GM06990 (cell line): ENCODE measurements around the gene TNS1.

Experiments
- DNase-seq: peaks from one replicate; pipeline ENCODE4 v3.0.0-alpha.2; 2011; ENCODE audit not compliant: insufficient read length; ENCODE audit errors: extremely low read depth
- H3K27me3 ChIP-seq: replicated peaks from 2 replicates; pipeline ENCODE4 v1.6.0; 2011; ENCODE audit warnings: low read length; ENCODE audit not compliant: control insufficient read depth, insufficient read depth
- H3K36me3 ChIP-seq: 2 replicates; pipeline ENCODE4 v1.5.1; 2011; ENCODE audit warnings: low read length; ENCODE audit not compliant: control insufficient read depth, insufficient read depth
- H3K4me3 ChIP-seq: replicated peaks from 2 replicates; pipeline ENCODE4 v1.5.1; 2011; ENCODE audit warnings: low read depth, mild to moderate bottlenecking, control low read depth, low read length
- CTCF ChIP-seq: IDR thresholded peaks from 2 replicates; pipeline ENCODE4 v1.5.1; 2011; ENCODE audit warnings: low read length, control low read depth, mild to moderate bottlenecking, inconsistent platforms; ENCODE audit not compliant: insufficient read depth, poor library complexity, severe bottlenecking

The TNS1 gene

GRCh38 chr2:217853301-217853881, 149.4 kb downstream of the TNS1 start:
- Histone ChIP-seq H3K4me3 (no peak overlapping the region), H3K27me3 (no peaks in the 10 kb centered on the region; the same call in 1 of the 2 replicates), H3K36me3 (no peaks in the 10 kb centered on the region)
- no peak for DNase-seq
- TF ChIP-seq CTCF = no peak

- TF ChIP-seq CTCF = no peak
- no peak for DNase-seq
Measured at GRCh38 chr2:217852555-217853211, 150.1 kb downstream of the TNS1 start.

GRCh38 chr2:217851191-217852020, 151.4 kb downstream of the TNS1 start:
- Histone ChIP-seq H3K27me3 (no peaks in the 10 kb centered on the region), H3K4me3 (no peak overlapping the region), H3K36me3 (no peaks in the 10 kb centered on the region)
- no peak for DNase-seq
- TF ChIP-seq CTCF = no peak

More at GRCh38 chr2:217852555-217853211, 150.1 kb downstream of the TNS1 start:
- Histone ChIP-seq H3K36me3 (no peaks in the 10 kb centered on the region), H3K4me3 (no peak overlapping the region), H3K27me3 (no peaks in the 10 kb centered on the region; the same call in 1 of the 2 replicates)

GRCh38 chr2:217849154-217849975, 153.4 kb downstream of the TNS1 start:
- DNase-seq = no peak
- Histone ChIP-seq H3K27me3 (peaks cover 1% of the 10 kb centered on the region; the same call in 1 of the 2 replicates), H3K4me3 (no peak overlapping the region), H3K36me3 (no peaks in the 10 kb centered on the region)
- TF ChIP-seq CTCF = no peak

- Histone ChIP-seq H3K36me3 (no peaks in the 10 kb centered on the region), H3K4me3 (no peak overlapping the region), H3K27me3 (peaks cover 1% of the 10 kb centered on the region; the same call in 1 of the 2 replicates)
- TF ChIP-seq CTCF = no peak
- no peak for DNase-seq
Measured at GRCh38 chr2:217848351-217848957, 154.3 kb downstream of the TNS1 start.
